Stomach (tissue), 9 donors: ENCODE measurements around the gene SIK2. TPM values are rescaled to one million over a fixed set of nuclear protein-coding genes. Genes with fewer than 3 reads are reported as not detected.

ENCODE experiments used
- DNase-seq, 2 donors: peaks; one replicate each; pipeline versions ENCODE4 v3.0.0 to v3.0.0-alpha.2; 2013 to 2019
- H3K27ac ChIP-seq, 5 donors: fragments of 200-600 bp in 4 of 5; sonication (generic) in 4 of 5; one replicate each; pipeline ENCODE4 v1.5.1; 2013 to 2019; ENCODE audit warnings: mild to moderate bottlenecking in 1 of 5, moderate library complexity in 1 of 5
- H3K27me3 ChIP-seq, 3 donors: fragments of 200-600 bp; sonication (generic); one replicate each; pipeline ENCODE4 v1.5.1; 2017 to 2019; ENCODE audit warnings: mixed run types in 1 of 3
- H3K36me3 ChIP-seq, 4 donors: fragments of 200-600 bp; sonication (generic); 1 replicate in 3 of 4; 2 replicates in 1 of 4; pipeline ENCODE4 v1.5.1; 2016 to 2019
- H3K4me1 ChIP-seq, 4 donors: fragments of 200-600 bp; sonication (generic); one replicate each; pipeline ENCODE4 v1.5.1; 2016 to 2019
- H3K4me3 ChIP-seq, 4 donors: fragments of 200-600 bp; sonication (generic) in 3 of 4; one replicate each; pipeline ENCODE4 v1.5.1; 2016 to 2019; ENCODE audit warnings: mild to moderate bottlenecking in 1 of 4
- H3K9me3 ChIP-seq, 4 donors: fragments of 200-600 bp; sonication (generic); one replicate each; pipeline ENCODE4 v1.5.1; 2016 to 2019
- EP300 ChIP-seq: sonication (generic); formaldehyde crosslinking; IDR thresholded peaks from one replicate; pipeline ENCODE4 v1.6.1; 2017; ENCODE audit warnings: antibody characterized with exemption
- POLR2A ChIP-seq, 4 donors: fragments of 450-650 bp; IDR thresholded peaks; one replicate each; pipeline ENCODE4 v1.6.1; 2016; ENCODE audit warnings: antibody characterized with exemption in 4 of 4, control low read depth in 2 of 4, mild to moderate bottlenecking in 1 of 4, moderate library complexity in 1 of 4
- POLR2AphosphoS5 ChIP-seq, 3 donors: sonication (generic); formaldehyde crosslinking; IDR thresholded peaks; one replicate each; pipeline ENCODE4 v1.6.1; 2016; ENCODE audit warnings: antibody characterized with exemption in 3 of 3
- WGBS, 5 donors: extraction: QIAGEN DNeasy Blood & Tissue Kit in 3 of 5; methylation state at CpG; one replicate each; pipeline versions ENCODE4 v1.1.5 to v1.1.7; 2013 to 2018; 5-methylcytosine and 5-hydroxymethylcytosine counted together
- intact Hi-C: fragments of 100-400 bp; cut with DNase I; formaldehyde crosslinking; loops from one replicate; pipeline ENCODE4 v1.15.1; 2023; ENCODE audit warnings: low total_unique reads
- polyA plus RNA-seq, 3 donors: library from polyadenylated mRNA; stranded (reverse); fragments of 200-250 nt; gene quantifications; one replicate each; pipeline ENCODE4 v1.2.3, GENCODE V29; 2013
- total RNA-seq, 5 donors: library from RNA; depleted of rRNA; stranded (reverse); fragments of >200 nt; gene quantifications; one replicate each; pipeline versions ENCODE4 v1.1.0 to v1.2.3, GENCODE V29; 2014 to 2016
- TF ChIP-seq, protein P1 (sequence below), 7 experiments: fragments of 450-650 bp in 4 of 7; fragments of 200-600 bp in 3 of 7; sonication (generic) in 3 of 7; IDR thresholded peaks; one replicate each; pipeline ENCODE4 v1.5.1; 2016 to 2019; ENCODE audit warnings: antibody characterized with exemption in 7 of 7, control low read depth in 2 of 7, mild to moderate bottlenecking in 1 of 7
- donor health status: healthy with polysubstance abuse.
- donor health status: Bipolar disorder and iron deficiency.
- donor health status: healthy.

The SIK2 gene
- total and polyA plus RNA-seq, 8 donors: 5.5 to 86.9 (median 18.4) TPM

DNA sequence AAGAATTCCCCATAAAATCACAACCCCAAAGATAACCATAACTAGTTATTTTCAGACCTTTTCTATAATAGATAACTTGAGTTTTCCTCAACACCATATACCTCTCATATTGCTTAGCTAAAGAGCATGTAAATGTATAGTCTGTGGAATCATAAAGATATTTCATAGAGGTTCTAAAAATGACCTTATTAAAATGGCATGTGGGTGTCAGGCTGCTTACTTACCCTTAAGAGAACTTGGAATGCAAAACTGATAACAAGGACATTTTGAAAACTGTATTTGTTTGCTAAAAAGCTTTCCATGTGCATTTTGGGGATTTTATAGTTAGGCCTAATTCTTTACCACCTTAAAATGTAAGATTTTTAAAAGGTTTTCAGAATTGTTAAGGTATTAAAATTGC, 4.7 kb downstream of the SIK2 start:
- H3K4me3 ChIP-seq: no peak overlapping the region
- intact Hi-C loops: no loop called here
- H3K36me3 ChIP-seq: no peaks in the 10 kb centered on the region
- H3K27me3 ChIP-seq: no peaks in the 10 kb centered on the region
- H3K9me3 ChIP-seq: no peaks in the 10 kb centered on the region
- peak overlapping the region in 1 of 5 donors; percentile 35 for H3K27ac ChIP-seq
- H3K4me1 ChIP-seq: peaks cover 5 to 62% (median 32%) of the 10 kb centered on the region in 4 donors
- DNase-seq: no peak
- TF ChIP-seq, protein P1, sequence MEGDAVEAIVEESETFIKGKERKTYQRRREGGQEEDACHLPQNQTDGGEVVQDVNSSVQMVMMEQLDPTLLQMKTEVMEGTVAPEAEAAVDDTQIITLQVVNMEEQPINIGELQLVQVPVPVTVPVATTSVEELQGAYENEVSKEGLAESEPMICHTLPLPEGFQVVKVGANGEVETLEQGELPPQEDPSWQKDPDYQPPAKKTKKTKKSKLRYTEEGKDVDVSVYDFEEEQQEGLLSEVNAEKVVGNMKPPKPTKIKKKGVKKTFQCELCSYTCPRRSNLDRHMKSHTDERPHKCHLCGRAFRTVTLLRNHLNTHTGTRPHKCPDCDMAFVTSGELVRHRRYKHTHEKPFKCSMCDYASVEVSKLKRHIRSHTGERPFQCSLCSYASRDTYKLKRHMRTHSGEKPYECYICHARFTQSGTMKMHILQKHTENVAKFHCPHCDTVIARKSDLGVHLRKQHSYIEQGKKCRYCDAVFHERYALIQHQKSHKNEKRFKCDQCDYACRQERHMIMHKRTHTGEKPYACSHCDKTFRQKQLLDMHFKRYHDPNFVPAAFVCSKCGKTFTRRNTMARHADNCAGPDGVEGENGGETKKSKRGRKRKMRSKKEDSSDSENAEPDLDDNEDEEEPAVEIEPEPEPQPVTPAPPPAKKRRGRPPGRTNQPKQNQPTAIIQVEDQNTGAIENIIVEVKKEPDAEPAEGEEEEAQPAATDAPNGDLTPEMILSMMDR (IDR thresholded peaks at IDR 0.05): no peak
- no peak for TF ChIP-seq EP300
- TF ChIP-seq POLR2AphosphoS5 (IDR thresholded peaks at IDR 0.05): no peak
- no peak for TF ChIP-seq POLR2A (IDR thresholded peaks at IDR 0.05)

DNA sequence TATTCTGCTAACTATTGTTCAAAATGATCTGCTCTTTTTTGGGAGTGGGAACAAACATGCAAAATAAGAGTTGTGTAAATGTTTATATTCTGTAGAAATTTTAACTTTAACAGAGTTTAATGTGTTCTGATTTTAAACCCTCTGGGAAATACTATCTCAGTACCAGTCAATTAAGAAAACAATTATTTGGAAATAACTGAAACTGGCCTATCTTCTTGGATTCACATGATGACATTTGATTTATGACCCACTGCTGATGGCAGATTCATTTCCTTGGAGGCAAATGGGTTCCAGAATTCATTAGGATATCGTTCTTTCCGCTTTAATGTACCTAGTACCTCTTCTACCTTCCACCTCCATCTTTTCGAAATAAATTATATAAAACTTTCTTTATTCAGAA, 5.5 kb downstream of the SIK2 start:
- no peaks in the 10 kb centered on the region for H3K9me3 ChIP-seq
- intact Hi-C loops: no loop called here
- no peak overlapping the region for H3K4me3 ChIP-seq
- H3K27ac ChIP-seq: no peak overlapping the region
- H3K27me3 ChIP-seq: no peaks in the 10 kb centered on the region
- peaks cover 5 to 69% (median 33%) of the 10 kb centered on the region in 4 donors for H3K4me1 ChIP-seq
- no peak for DNase-seq
- no peaks in the 10 kb centered on the region for H3K36me3 ChIP-seq
- WGBS, 5 donors: 87 to 94% (median 93%) methylated on average over 3 of the region's 3 CpGs
- TF ChIP-seq, protein P1 (IDR thresholded peaks at IDR 0.05): no peak
- TF ChIP-seq POLR2AphosphoS5 (IDR thresholded peaks at IDR 0.05): no peak

DNA sequence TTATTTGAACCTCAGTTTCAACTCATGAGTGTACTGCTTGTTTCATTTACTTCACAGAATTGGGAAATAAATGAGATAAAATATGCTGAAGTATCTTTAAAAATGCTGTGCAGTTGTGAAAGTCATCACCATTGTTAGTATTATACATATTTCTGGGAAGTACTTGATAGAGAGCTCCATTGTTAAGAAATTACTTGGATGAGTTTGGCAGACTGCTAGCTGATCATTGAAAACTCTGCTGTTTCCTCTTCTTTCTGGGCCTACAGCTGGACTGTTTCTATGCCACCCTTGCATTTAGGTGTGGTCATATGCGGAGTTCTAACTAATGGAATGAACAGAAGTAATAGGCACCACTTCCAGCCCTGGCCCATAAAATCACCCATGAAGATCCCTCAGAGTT, 10.0 kb downstream of the SIK2 start:
- TF ChIP-seq, protein P1 (IDR thresholded peaks at IDR 0.05): no peak
- TF ChIP-seq EP300 (no peak), POLR2AphosphoS5 (IDR thresholded peaks at IDR 0.05) (no peak), POLR2A (IDR thresholded peaks at IDR 0.05) (no peak)
- H3K27ac ChIP-seq: peak overlapping the region in 2 of 5 donors; percentile 14 to 35
- H3K4me1 ChIP-seq: peaks cover 0 to 36% (median 6%) of the 10 kb centered on the region in 4 donors
- intact Hi-C loops: no loop called here
- no peak overlapping the region for H3K4me3 ChIP-seq
- H3K27me3 ChIP-seq: no peaks in the 10 kb centered on the region
- peaks cover 5 to 12% (median 10%) of the 10 kb centered on the region in 4 donors for H3K36me3 ChIP-seq
- H3K9me3 ChIP-seq: no peaks in the 10 kb centered on the region
- no peak for DNase-seq
- WGBS, 5 donors: 77 to 95% (median 87%) methylated on average over 1 of the region's 1 CpG

DNA sequence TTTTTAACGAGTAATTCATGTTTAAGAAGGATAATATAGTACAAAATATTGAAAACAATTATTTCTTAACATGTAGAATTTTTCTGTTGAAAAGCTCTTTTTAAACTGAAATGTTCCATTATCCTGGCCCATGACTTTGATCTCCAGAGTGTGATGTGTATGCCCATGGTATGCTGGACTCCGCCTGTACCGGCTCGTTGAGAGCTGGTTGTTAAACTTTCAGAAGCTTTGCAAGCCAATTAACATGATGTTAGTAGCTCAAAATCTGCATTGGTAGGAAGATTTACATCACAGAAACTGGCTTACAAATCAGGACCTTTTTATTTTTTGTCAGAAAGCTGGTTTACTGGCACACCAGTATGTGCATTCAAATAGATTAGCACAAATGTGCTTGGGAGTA, 15.0 kb downstream of the SIK2 start:
- Histone ChIP-seq H3K27ac (no peak overlapping the region), H3K4me3 (no peak overlapping the region), H3K27me3 (no peaks in the 10 kb centered on the region), H3K9me3 (no peaks in the 10 kb centered on the region), H3K36me3 (peaks cover 35 to 56% (median 48%) of the 10 kb centered on the region in 4 donors), H3K4me1 (peaks cover 0 to 13% (median 0%) of the 10 kb centered on the region in 4 donors)
- WGBS, 5 donors: 90 to 95% (median 93%) methylated on average over 4 of the region's 4 CpGs
- TF ChIP-seq POLR2AphosphoS5 (IDR thresholded peaks at IDR 0.05) (no peak), EP300 (no peak)
- TF ChIP-seq, protein P1 (IDR thresholded peaks at IDR 0.05): no peak
- DNase-seq: no peak
- intact Hi-C loops: no loop called here
